Fibroblast of pulmonary artery (primary cell): ENCODE results near the gene TSEN2.
"Not testable (repeated sequence)": the region's sequence is repeated elsewhere in the genome, so short reads cannot be mapped to it uniquely, and the experiment has no call there.

ENCODE experiments used
- DNase-seq: peaks from one replicate; pipeline ENCODE4 v3.0.0-alpha.2; 2010; ENCODE audit warnings: low read depth
- H3K4me3 ChIP-seq: replicated peaks from 2 replicates; pipeline ENCODE4 v1.5.1; 2011; ENCODE audit warnings: low read depth, mild to moderate bottlenecking, control low read depth, low read length, moderate library complexity
- CTCF ChIP-seq: IDR thresholded peaks from 2 replicates; pipeline ENCODE4 v1.5.1; 2011; ENCODE audit warnings: mild to moderate bottlenecking, control low read depth, low read length, inconsistent platforms; ENCODE audit errors: missing control alignments

TSEN2 gene

GRCh38 chr3:12472000-12472610 is 12.2 kb upstream of the TSEN2 start:
- no peak for DNase-seq
- no peak overlapping the region for H3K4me3 ChIP-seq
- TF ChIP-seq CTCF = no peak

- no peak overlapping the region for H3K4me3 ChIP-seq
- TF ChIP-seq CTCF = no peak
- no peak for DNase-seq
Measured at GRCh38 chr3:12472796-12473195, 11.5 kb upstream of the TSEN2 start.

GRCh38 chr3:12473511-12473910 is 10.8 kb upstream of the TSEN2 start:
- TF ChIP-seq CTCF = no peak
- no peak for DNase-seq
- H3K4me3 ChIP-seq = no peak overlapping the region

GRCh38 chr3:12476238-12476897 is 7.9 kb upstream of the TSEN2 start:
- H3K4me3 ChIP-seq = no peak overlapping the region
- DNase-seq = peak; percentile 68
- TF ChIP-seq CTCF = no peak

GRCh38 chr3:12477256-12477655 is 7.0 kb upstream of the TSEN2 start:
- TF ChIP-seq CTCF = no peak
- DNase-seq = no peak
- no peak overlapping the region for H3K4me3 ChIP-seq

- DNase-seq = no peak
- no peak overlapping the region for H3K4me3 ChIP-seq
- TF ChIP-seq CTCF = no peak
Measured at GRCh38 chr3:12478326-12478725, 6.0 kb upstream of the TSEN2 start.

GRCh38 chr3:12479198-12479597 is 5.1 kb upstream of the TSEN2 start:
- not testable (repeated sequence) for DNase-seq, H3K4me3 ChIP-seq
